Measurements from ENCODE around the gene EZH1.
"Not testable (repeated sequence)": the region's sequence is repeated elsewhere in the genome, so short reads cannot be mapped to it uniquely, and the experiment has no call there.

Gene EZH1

GRCh38 chr17:42669977-42670788, 74.7 kb downstream of the EZH1 start:
- Histone ChIP-seq H3K4me3 (ENCODE audit: insufficient read depth, low read depth, low read length, poor library complexity, severe bottlenecking) (peak overlapping the region; percentile 33), H3K36me3 (ENCODE audit: control insufficient read depth, insufficient read depth, low read length) (no peaks in the 10 kb centered on the region), H3K9me3 (ENCODE audit: control insufficient read depth, low read length) (no peaks in the 10 kb centered on the region), H3K4me1 (ENCODE audit: control insufficient read depth, insufficient read depth, low read length, poor library complexity, severe bottlenecking) (peaks cover 24% of the 10 kb centered on the region), H3K27ac (ENCODE audit: insufficient read depth, low read length, poor library complexity, severe bottlenecking) (no peak overlapping the region), H3K27me3 (replicated peaks; ENCODE audit: control insufficient read depth, insufficient read depth, low read length, poor library complexity, severe bottlenecking) (peaks cover 32% of the 10 kb centered on the region)
- peak; percentile 24 to 39 (median 29) for DNase-seq

- Histone ChIP-seq H3K36me3 (ENCODE audit: control insufficient read depth, insufficient read depth, low read length) (no peaks in the 10 kb centered on the region), H3K4me3 (ENCODE audit: insufficient read depth, low read depth, low read length, poor library complexity, severe bottlenecking) (no peak overlapping the region), H3K27ac (ENCODE audit: insufficient read depth, low read length, poor library complexity, severe bottlenecking) (no peak overlapping the region), H3K27me3 (replicated peaks; ENCODE audit: control insufficient read depth, insufficient read depth, low read length, poor library complexity, severe bottlenecking) (peaks cover 27% of the 10 kb centered on the region), H3K9me3 (ENCODE audit: control insufficient read depth, low read length) (no peaks in the 10 kb centered on the region), H3K4me1 (ENCODE audit: control insufficient read depth, insufficient read depth, low read length, poor library complexity, severe bottlenecking) (peaks cover 21% of the 10 kb centered on the region)
- no peak for DNase-seq
Observed at GRCh38 chr17:42669705-42669976, 75.2 kb downstream of the EZH1 start.

- H3K27ac ChIP-seq (ENCODE audit: insufficient read depth, low read length, poor library complexity, severe bottlenecking), result no peak overlapping the region
- H3K36me3 ChIP-seq (ENCODE audit: control insufficient read depth, insufficient read depth, low read length), result no peaks in the 10 kb centered on the region
- no peak overlapping the region for H3K4me3 ChIP-seq (ENCODE audit: insufficient read depth, low read depth, low read length, poor library complexity, severe bottlenecking)
- H3K4me1 ChIP-seq (ENCODE audit: control insufficient read depth, insufficient read depth, low read length, poor library complexity, severe bottlenecking), result peaks cover 11% of the 10 kb centered on the region
- no peak for DNase-seq
- H3K27me3 ChIP-seq (replicated peaks; ENCODE audit: control insufficient read depth, insufficient read depth, low read length, poor library complexity, severe bottlenecking), result peaks cover 7% of the 10 kb centered on the region
- no peaks in the 10 kb centered on the region for H3K9me3 ChIP-seq (ENCODE audit: control insufficient read depth, low read length)
Observed at GRCh38 chr17:42667088-42667951, 77.5 kb downstream of the EZH1 start.

GRCh38 chr17:42666126-42666525, 78.7 kb downstream of the EZH1 start:
- not testable (repeated sequence) for H3K36me3 ChIP-seq (ENCODE audit: control insufficient read depth, insufficient read depth, low read length); H3K27me3 ChIP-seq (replicated peaks; ENCODE audit: control insufficient read depth, insufficient read depth, low read length, poor library complexity, severe bottlenecking); DNase-seq

GRCh38 chr17:42665581-42666001, 79.2 kb downstream of the EZH1 start:
- H3K27ac ChIP-seq (ENCODE audit: insufficient read depth, low read length, poor library complexity, severe bottlenecking), result no peak overlapping the region
- H3K4me1 ChIP-seq (ENCODE audit: control insufficient read depth, insufficient read depth, low read length, poor library complexity, severe bottlenecking), result peaks cover 4% of the 10 kb centered on the region
- no peak for DNase-seq
- H3K36me3 ChIP-seq (ENCODE audit: control insufficient read depth, insufficient read depth, low read length), result no peaks in the 10 kb centered on the region
- no peaks in the 10 kb centered on the region for H3K9me3 ChIP-seq (ENCODE audit: control insufficient read depth, low read length)
- H3K4me3 ChIP-seq (ENCODE audit: insufficient read depth, low read depth, low read length, poor library complexity, severe bottlenecking), result no peak overlapping the region
- H3K27me3 ChIP-seq (replicated peaks; ENCODE audit: control insufficient read depth, insufficient read depth, low read length, poor library complexity, severe bottlenecking), result no peaks in the 10 kb centered on the region

More at GRCh38 chr17:42666126-42666525, 78.7 kb downstream of the EZH1 start:
- H3K4me3 ChIP-seq (ENCODE audit: insufficient read depth, low read depth, low read length, poor library complexity, severe bottlenecking); H3K9me3 ChIP-seq (ENCODE audit: control insufficient read depth, low read length); H3K27ac ChIP-seq (ENCODE audit: insufficient read depth, low read length, poor library complexity, severe bottlenecking); H3K4me1 ChIP-seq (ENCODE audit: control insufficient read depth, insufficient read depth, low read length, poor library complexity, severe bottlenecking): not testable (repeated sequence)

GRCh38 chr17:42660692-42661345, 84.0 kb downstream of the EZH1 start:
- no peaks in the 10 kb centered on the region for H3K36me3 ChIP-seq (ENCODE audit: control insufficient read depth, insufficient read depth, low read length)
- H3K9me3 ChIP-seq (ENCODE audit: control insufficient read depth, low read length), result no peaks in the 10 kb centered on the region
- H3K4me1 ChIP-seq (ENCODE audit: control insufficient read depth, insufficient read depth, low read length, poor library complexity, severe bottlenecking), result no peaks in the 10 kb centered on the region
- H3K27me3 ChIP-seq (replicated peaks; ENCODE audit: control insufficient read depth, insufficient read depth, low read length, poor library complexity, severe bottlenecking), result no peaks in the 10 kb centered on the region
- no peak overlapping the region for H3K4me3 ChIP-seq (ENCODE audit: insufficient read depth, low read depth, low read length, poor library complexity, severe bottlenecking)
- no peak for DNase-seq
- H3K27ac ChIP-seq (ENCODE audit: insufficient read depth, low read length, poor library complexity, severe bottlenecking), result no peak overlapping the region

GRCh38 chr17:42659932-42660274, 84.9 kb downstream of the EZH1 start:
- not testable (repeated sequence) for DNase-seq; H3K4me1 ChIP-seq (ENCODE audit: control insufficient read depth, insufficient read depth, low read length, poor library complexity, severe bottlenecking); H3K27me3 ChIP-seq (replicated peaks; ENCODE audit: control insufficient read depth, insufficient read depth, low read length, poor library complexity, severe bottlenecking); H3K9me3 ChIP-seq (ENCODE audit: control insufficient read depth, low read length); H3K4me3 ChIP-seq (ENCODE audit: insufficient read depth, low read depth, low read length, poor library complexity, severe bottlenecking); H3K36me3 ChIP-seq (ENCODE audit: control insufficient read depth, insufficient read depth, low read length); H3K27ac ChIP-seq (ENCODE audit: insufficient read depth, low read length, poor library complexity, severe bottlenecking)

GRCh38 chr17:42659079-42659931, 85.5 kb downstream of the EZH1 start, which contains the start of gene TUBG2:
TUBG2 (plus strand) TSS chr17:42659284; CDS start chr17:42659504, 220 bp downstream.
- H3K36me3 ChIP-seq (ENCODE audit: control insufficient read depth, insufficient read depth, low read length), result no peaks in the 10 kb centered on the region
- peak; percentile 51 to 58 (median 55) for DNase-seq
- H3K4me1 ChIP-seq (ENCODE audit: control insufficient read depth, insufficient read depth, low read length, poor library complexity, severe bottlenecking), result no peaks in the 10 kb centered on the region
- H3K4me3 ChIP-seq (ENCODE audit: insufficient read depth, low read depth, low read length, poor library complexity, severe bottlenecking), result peak within 1 kb of the TSS; percentile 63
- H3K27ac ChIP-seq (ENCODE audit: insufficient read depth, low read length, poor library complexity, severe bottlenecking), result peak within 1 kb of the TSS; percentile 33
- no peaks in the 10 kb centered on the region for H3K9me3 ChIP-seq (ENCODE audit: control insufficient read depth, low read length)
- H3K27me3 ChIP-seq (replicated peaks; ENCODE audit: control insufficient read depth, insufficient read depth, low read length, poor library complexity, severe bottlenecking), result no peaks in the 10 kb centered on the region

GRCh38 chr17:42657824-42658588, 86.8 kb downstream of the EZH1 start:
- no peak overlapping the region for H3K4me3 ChIP-seq (ENCODE audit: insufficient read depth, low read depth, low read length, poor library complexity, severe bottlenecking)
- H3K9me3 ChIP-seq (ENCODE audit: control insufficient read depth, low read length), result no peaks in the 10 kb centered on the region
- H3K4me1 ChIP-seq (ENCODE audit: control insufficient read depth, insufficient read depth, low read length, poor library complexity, severe bottlenecking), result peaks cover 2% of the 10 kb centered on the region
- H3K27me3 ChIP-seq (replicated peaks; ENCODE audit: control insufficient read depth, insufficient read depth, low read length, poor library complexity, severe bottlenecking), result peaks cover 6% of the 10 kb centered on the region
- H3K36me3 ChIP-seq (ENCODE audit: control insufficient read depth, insufficient read depth, low read length), result no peaks in the 10 kb centered on the region
- no peak for DNase-seq
- no peak overlapping the region for H3K27ac ChIP-seq (ENCODE audit: insufficient read depth, low read length, poor library complexity, severe bottlenecking)

Measured in effector memory CD4-positive, alpha-beta T cell (primary cell).